Measurements from ENCODE around the gene PPP2R5C. TPM values are rescaled to one million over a fixed set of nuclear protein-coding genes. Genes with fewer than 3 reads are reported as not detected.

PPP2R5C gene
- total and polyA plus RNA-seq, 7 donors = 90.2 to 175 (median 131) TPM

GRCh38 chr14:101876555-101876938 is 115.0 kb downstream of the PPP2R5C start:
- DNase-seq = peak; percentile 95
- intact Hi-C loops (cut with DNase I) = loop anchor here (5.0 kb wide), 2 partner anchors 64 to 104 kb away; no protein-coding TSS in a partner anchor
- Histone ChIP-seq H3K27ac (peak overlapping the region; percentile 15 to 85 (median 76)), H3K4me3 (peak overlapping the region in 1 of 4 donors; percentile 3), H3K36me3 (no peaks in the 10 kb centered on the region), H3K9me3 (no peaks in the 10 kb centered on the region), H3K4me1 (peaks cover 0 to 77% (median 58%) of the 10 kb centered on the region in 4 donors), H3K27me3 (no peaks in the 10 kb centered on the region)
- WGBS, 2 donors = 10 to 11% methylated on average over 8 of the region's 8 CpGs
- TF ChIP-seq POLR2A (IDR thresholded peaks at IDR 0.05) = no peak
- no peak for TF ChIP-seq CTCF (IDR thresholded peaks at IDR 0.05)
- TF ChIP-seq EP300 (IDR thresholded peaks at IDR 0.05) = peak; percentile 97 to 100 (median 98)
- peak; percentile 95 to 100 (median 98) for TF ChIP-seq POLR2AphosphoS5 (IDR thresholded peaks at IDR 0.05)

DNA sequence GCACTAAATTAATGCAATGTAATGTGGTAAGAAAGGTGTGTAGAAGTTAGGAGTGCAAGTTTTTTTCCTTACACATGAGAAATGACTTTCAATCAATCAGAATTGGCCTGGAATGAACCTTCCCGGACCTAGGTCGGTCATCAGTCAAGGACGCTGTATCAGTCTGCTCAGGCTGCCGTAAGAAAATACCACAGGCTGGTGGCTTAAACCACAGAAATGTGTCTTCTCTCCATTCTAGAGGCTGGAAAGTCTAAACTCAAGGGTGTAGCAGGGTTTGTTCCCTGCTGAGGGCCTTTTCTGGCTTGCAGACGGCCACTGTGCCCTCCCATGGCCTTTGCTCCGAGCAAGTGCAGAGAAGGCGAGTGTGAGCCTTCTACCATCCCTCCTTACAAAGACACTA is 116.3 kb downstream of the PPP2R5C start:
- WGBS, 2 donors = 84 to 91% methylated on average over 7 of the region's 7 CpGs
- Histone ChIP-seq H3K27ac (peak overlapping the region in 3 of 4 donors; percentile 69 to 85 (median 82)), H3K4me1 (peaks cover 0 to 70% (median 52%) of the 10 kb centered on the region in 4 donors), H3K36me3 (peaks cover 0 to 4% (median 0%) of the 10 kb centered on the region in 4 donors), H3K9me3 (no peaks in the 10 kb centered on the region), H3K4me3 (no peak overlapping the region), H3K27me3 (no peaks in the 10 kb centered on the region)
- intact Hi-C loops (cut with DNase I) = loop anchor here (5.0 kb wide), 2 partner anchors 65 to 105 kb away; no protein-coding TSS in a partner anchor
- TF ChIP-seq POLR2AphosphoS5 (IDR thresholded peaks at IDR 0.05) (no peak), EP300 (IDR thresholded peaks at IDR 0.05) (no peak), CTCF (IDR thresholded peaks at IDR 0.05) (no peak), POLR2A (IDR thresholded peaks at IDR 0.05) (no peak)
- DNase-seq = no peak

GRCh38 chr14:101878211-101878821 is 116.8 kb downstream of the PPP2R5C start:
- H3K36me3 ChIP-seq = peaks cover 0 to 4% (median 2%) of the 10 kb centered on the region in 4 donors
- peaks cover 0 to 65% (median 48%) of the 10 kb centered on the region in 4 donors for H3K4me1 ChIP-seq
- no peak overlapping the region for H3K4me3 ChIP-seq
- WGBS, 2 donors = 80 to 81% methylated on average over 9 of the region's 9 CpGs
- no peaks in the 10 kb centered on the region for H3K27me3 ChIP-seq
- DNase-seq = peak; percentile 62
- TF ChIP-seq POLR2AphosphoS5 (IDR thresholded peaks at IDR 0.05) (no peak), EP300 (IDR thresholded peaks at IDR 0.05) (no peak), CTCF (IDR thresholded peaks at IDR 0.05) (no peak), POLR2A (IDR thresholded peaks at IDR 0.05) (no peak)
- H3K9me3 ChIP-seq = no peaks in the 10 kb centered on the region
- intact Hi-C loops (cut with DNase I) = loop anchor here (5.0 kb wide), 2 partner anchors 66 to 106 kb away; no protein-coding TSS in a partner anchor
- peak overlapping the region in 3 of 4 donors; percentile 69 to 85 (median 82) for H3K27ac ChIP-seq

DNA sequence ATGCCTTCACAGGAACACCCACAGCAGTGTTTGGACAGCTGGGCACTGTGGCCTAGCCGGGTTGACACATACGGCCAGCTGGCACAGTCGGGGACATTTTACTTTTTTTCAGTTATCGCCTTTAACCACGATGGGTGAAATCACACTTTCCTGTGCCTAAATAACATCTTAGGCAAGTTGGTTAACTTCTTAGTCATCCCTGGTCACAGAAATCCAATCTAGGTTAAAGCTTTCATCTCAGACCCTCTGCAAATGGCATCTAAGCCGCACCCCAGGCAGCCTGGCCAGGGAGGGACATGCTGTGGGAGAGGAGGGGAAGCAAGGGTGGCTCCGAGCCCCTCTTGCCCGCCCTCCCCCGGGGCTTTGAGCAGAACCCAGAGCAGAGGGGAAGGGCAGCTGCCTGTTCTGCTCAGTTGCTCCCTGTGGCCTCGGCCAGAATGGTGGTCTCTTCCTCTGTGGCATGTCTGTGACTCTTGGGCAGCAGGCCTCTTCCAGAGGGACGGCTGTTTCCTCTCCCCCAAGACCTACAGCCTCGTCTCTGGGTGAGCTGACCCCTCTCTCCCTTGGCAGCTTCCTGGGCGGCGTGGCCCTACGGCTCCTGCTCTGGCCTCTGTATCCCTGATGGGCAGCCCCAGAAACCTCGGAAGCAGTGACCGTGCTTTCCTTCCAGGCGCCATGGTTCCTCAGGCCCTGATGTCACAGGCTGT is 117.5 kb downstream of the PPP2R5C start:
- TF ChIP-seq POLR2AphosphoS5 (IDR thresholded peaks at IDR 0.05) (no peak), EP300 (IDR thresholded peaks at IDR 0.05) (no peak), POLR2A (IDR thresholded peaks at IDR 0.05) (no peak), CTCF (IDR thresholded peaks at IDR 0.05) (no peak)
- Histone ChIP-seq H3K9me3 (no peaks in the 10 kb centered on the region), H3K27me3 (no peaks in the 10 kb centered on the region), H3K4me1 (peaks cover 0 to 58% (median 45%) of the 10 kb centered on the region in 4 donors), H3K4me3 (no peak overlapping the region), H3K27ac (peak overlapping the region in 3 of 4 donors; percentile 2 to 85 (median 82)), H3K36me3 (peaks cover 0 to 9% (median 8%) of the 10 kb centered on the region in 4 donors)
- 63% methylated on average over 18 of the region's 18 CpGs for WGBS, 2 donors
- DNase-seq = peak; percentile 55
- intact Hi-C loops (cut with DNase I) = loop anchor here (5.0 kb wide), 2 partner anchors 67 to 107 kb away; no protein-coding TSS in a partner anchor
